Panc1 (cell line): ENCODE data around the gene NECAP2. TPM values are rescaled to one million over a fixed set of nuclear protein-coding genes. Genes with fewer than 3 reads are reported as not detected.

Experiments used
- ATAC-seq: fragments of 200-7000 bp; cut with Tn5 transposase; 2 replicates; pipeline ENCODE4 v1.9.1; 2020; ENCODE audit warnings: mild to moderate bottlenecking, moderate library complexity
- BruUV-seq: library from RNA; stranded (reverse); fragments of 400-500 nt; replicated peaks from 2 replicates; lab custom pipeline; 2021; lab: Mats Ljungman, UMichigan
- CTCF ChIA-PET: fragments of 300-600 bp; sonication (Branson Sonifier 250); formaldehyde crosslinking; loops from one replicate; lab custom pipeline; 2022; ENCODE audit warnings: antibody characterized with exemption; lab: Charles Lee
- POLR2A ChIA-PET: fragments of 300-600 bp; sonication (Branson Sonifier 250); formaldehyde crosslinking; loops from one replicate; lab custom pipeline; 2022; ENCODE audit warnings: antibody characterized with exemption; lab: Charles Lee
- DNase-seq: peaks from one replicate; pipeline ENCODE4 v3.0.0-alpha.2; 2010; ENCODE audit warnings: low read depth, low spot score
- H3K27ac ChIP-seq: 2 replicates; pipeline ENCODE4 v1.5.1; 2011; ENCODE audit warnings: mild to moderate bottlenecking, low read length, inconsistent platforms
- H3K27me3 ChIP-seq: fragments of 200-500 bp; sonication (Bioruptor generic); 2 replicates; pipeline ENCODE4 v1.6.0; 2014; ENCODE audit warnings: low read length, inconsistent platforms; ENCODE audit not compliant: control insufficient read depth, insufficient read depth
- H3K36me3 ChIP-seq: fragments of 200-500 bp; sonication (Bioruptor generic); 2 replicates; pipeline ENCODE4 v1.5.1; 2014; ENCODE audit warnings: inconsistent platforms, mild to moderate bottlenecking, low read length, moderate library complexity; ENCODE audit not compliant: control insufficient read depth, insufficient read depth
- H3K4me1 ChIP-seq: 2 replicates; pipeline ENCODE4 v1.5.1; 2011; ENCODE audit warnings: inconsistent platforms, mild to moderate bottlenecking, low read length, moderate library complexity; ENCODE audit not compliant: control insufficient read depth, insufficient read depth
- H3K4me3 ChIP-seq, 2 experiments: 2 replicates each; pipeline ENCODE4 v1.5.1; 2011 to 2012; ENCODE audit warnings: low read depth in 2 of 2, low read length in 2 of 2, mild to moderate bottlenecking in 2 of 2, inconsistent platforms in 1 of 2, moderate library complexity in 1 of 2
- H3K9me3 ChIP-seq: fragments of 200-500 bp; sonication (Bioruptor generic); 2 replicates; pipeline ENCODE4 v1.5.1; 2014; ENCODE audit warnings: low read depth, mild to moderate bottlenecking, inconsistent platforms, low read length, moderate library complexity; ENCODE audit not compliant: control insufficient read depth, insufficient read depth
- POLR2AphosphoS5 ChIP-seq: IDR thresholded peaks from 2 replicates; pipeline ENCODE4 v1.6.1; 2012; ENCODE audit warnings: mild to moderate bottlenecking, low read depth, low read length, moderate library complexity
- SIN3A ChIP-seq: IDR thresholded peaks from 2 replicates; pipeline ENCODE4 v1.6.1; 2012; ENCODE audit warnings: low read depth, mild to moderate bottlenecking, low read length, moderate library complexity, borderline replicate concordance; ENCODE audit not compliant: insufficient read depth
- TCF7L2 ChIP-seq: IDR thresholded peaks from 2 replicates; pipeline ENCODE4 v1.6.1; 2011; ENCODE audit warnings: mild to moderate bottlenecking, low read depth, low read length, inconsistent platforms
- in situ Hi-C: cut with HindIII; loops from 2 replicates; pipeline ENCODE4 v1.10.0; 2016; ENCODE audit warnings: low sequenced_read_pairs, low pct_unique_long_range_greater_than_20kb
- intact Hi-C: fragments of 100-400 bp; cut with micrococcal nuclease; formaldehyde crosslinking; loops from one replicate; pipeline ENCODE4 v1.10.0; 2022; ENCODE audit not compliant: unreplicated experiment
- total RNA-seq: library from RNA; stranded (reverse); gene quantifications from one replicate; pipeline ENCODE4 v1.2.1, GENCODE V29; 2021; ENCODE audit not compliant: unreplicated experiment
- TF ChIP-seq, protein P1 (sequence below), 2 experiments: IDR thresholded peaks; 2 replicates each; pipeline ENCODE4 v1.6.1; 2011 to 2012; ENCODE audit warnings: low read depth in 2 of 2, control low read depth in 1 of 2, low read length in 1 of 2, mild to moderate bottlenecking in 1 of 2, moderate library complexity in 1 of 2; ENCODE audit not compliant: insufficient read depth in 1 of 2
- TF ChIP-seq, protein P2 (sequence below): fragments of 450-650 bp; IDR thresholded peaks from 2 replicates; pipeline ENCODE4 v1.5.1; 2017; ENCODE audit warnings: mild to moderate bottlenecking

Gene NECAP2
- total RNA-seq, 1 experiment from 2014 or later, result 56.8 TPM

DNA sequence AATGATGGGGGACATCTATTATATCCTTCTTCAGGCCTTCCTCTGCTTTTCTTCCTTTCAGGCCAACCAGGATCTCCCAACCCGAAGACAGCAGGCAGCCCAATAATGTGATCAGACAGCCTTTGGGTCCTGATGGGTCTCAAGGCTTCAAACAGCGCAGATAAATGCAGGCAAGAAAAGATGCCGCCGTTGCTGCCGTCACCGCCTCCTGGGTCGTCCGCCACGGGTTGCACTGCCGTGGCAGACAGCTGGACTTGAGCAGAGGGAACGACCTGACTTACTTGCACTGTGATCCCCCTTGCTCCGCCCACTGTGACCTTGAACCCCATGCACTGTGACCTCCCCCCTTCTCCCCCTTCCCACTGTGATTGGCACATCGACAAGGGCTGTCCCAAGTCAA lies 45.5 kb upstream of the NECAP2 start:
- POLR2A ChIA-PET, result no interaction called here
- Histone ChIP-seq H3K27me3 (no peaks in the 10 kb centered on the region), H3K36me3 (no peaks in the 10 kb centered on the region), H3K4me1 (peaks cover 41% of the 10 kb centered on the region), H3K27ac (no peak overlapping the region), H3K9me3 (no peaks in the 10 kb centered on the region), H3K4me3 (no peak overlapping the region)
- intact Hi-C loops (no loop called here), in situ Hi-C loops (no loop called here)
- ATAC-seq, result no peak
- no peak for TF ChIP-seq TCF7L2
- TF ChIP-seq, protein P1, sequence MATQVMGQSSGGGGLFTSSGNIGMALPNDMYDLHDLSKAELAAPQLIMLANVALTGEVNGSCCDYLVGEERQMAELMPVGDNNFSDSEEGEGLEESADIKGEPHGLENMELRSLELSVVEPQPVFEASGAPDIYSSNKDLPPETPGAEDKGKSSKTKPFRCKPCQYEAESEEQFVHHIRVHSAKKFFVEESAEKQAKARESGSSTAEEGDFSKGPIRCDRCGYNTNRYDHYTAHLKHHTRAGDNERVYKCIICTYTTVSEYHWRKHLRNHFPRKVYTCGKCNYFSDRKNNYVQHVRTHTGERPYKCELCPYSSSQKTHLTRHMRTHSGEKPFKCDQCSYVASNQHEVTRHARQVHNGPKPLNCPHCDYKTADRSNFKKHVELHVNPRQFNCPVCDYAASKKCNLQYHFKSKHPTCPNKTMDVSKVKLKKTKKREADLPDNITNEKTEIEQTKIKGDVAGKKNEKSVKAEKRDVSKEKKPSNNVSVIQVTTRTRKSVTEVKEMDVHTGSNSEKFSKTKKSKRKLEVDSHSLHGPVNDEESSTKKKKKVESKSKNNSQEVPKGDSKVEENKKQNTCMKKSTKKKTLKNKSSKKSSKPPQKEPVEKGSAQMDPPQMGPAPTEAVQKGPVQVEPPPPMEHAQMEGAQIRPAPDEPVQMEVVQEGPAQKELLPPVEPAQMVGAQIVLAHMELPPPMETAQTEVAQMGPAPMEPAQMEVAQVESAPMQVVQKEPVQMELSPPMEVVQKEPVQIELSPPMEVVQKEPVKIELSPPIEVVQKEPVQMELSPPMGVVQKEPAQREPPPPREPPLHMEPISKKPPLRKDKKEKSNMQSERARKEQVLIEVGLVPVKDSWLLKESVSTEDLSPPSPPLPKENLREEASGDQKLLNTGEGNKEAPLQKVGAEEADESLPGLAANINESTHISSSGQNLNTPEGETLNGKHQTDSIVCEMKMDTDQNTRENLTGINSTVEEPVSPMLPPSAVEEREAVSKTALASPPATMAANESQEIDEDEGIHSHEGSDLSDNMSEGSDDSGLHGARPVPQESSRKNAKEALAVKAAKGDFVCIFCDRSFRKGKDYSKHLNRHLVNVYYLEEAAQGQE (IDR thresholded peaks at IDR 0.05; ENCODE audit: insufficient read depth in 1 of 2, low read depth in 2 of 2, low read length in 1 of 2), result no peak
- TF ChIP-seq SIN3A, result no peak
- TF ChIP-seq, protein P2, sequence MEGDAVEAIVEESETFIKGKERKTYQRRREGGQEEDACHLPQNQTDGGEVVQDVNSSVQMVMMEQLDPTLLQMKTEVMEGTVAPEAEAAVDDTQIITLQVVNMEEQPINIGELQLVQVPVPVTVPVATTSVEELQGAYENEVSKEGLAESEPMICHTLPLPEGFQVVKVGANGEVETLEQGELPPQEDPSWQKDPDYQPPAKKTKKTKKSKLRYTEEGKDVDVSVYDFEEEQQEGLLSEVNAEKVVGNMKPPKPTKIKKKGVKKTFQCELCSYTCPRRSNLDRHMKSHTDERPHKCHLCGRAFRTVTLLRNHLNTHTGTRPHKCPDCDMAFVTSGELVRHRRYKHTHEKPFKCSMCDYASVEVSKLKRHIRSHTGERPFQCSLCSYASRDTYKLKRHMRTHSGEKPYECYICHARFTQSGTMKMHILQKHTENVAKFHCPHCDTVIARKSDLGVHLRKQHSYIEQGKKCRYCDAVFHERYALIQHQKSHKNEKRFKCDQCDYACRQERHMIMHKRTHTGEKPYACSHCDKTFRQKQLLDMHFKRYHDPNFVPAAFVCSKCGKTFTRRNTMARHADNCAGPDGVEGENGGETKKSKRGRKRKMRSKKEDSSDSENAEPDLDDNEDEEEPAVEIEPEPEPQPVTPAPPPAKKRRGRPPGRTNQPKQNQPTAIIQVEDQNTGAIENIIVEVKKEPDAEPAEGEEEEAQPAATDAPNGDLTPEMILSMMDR, result no peak
- no peak for TF ChIP-seq POLR2AphosphoS5
- CTCF ChIA-PET, result no interaction called here
- BruUV-seq, result no TSS peak
- no peak for DNase-seq

DNA sequence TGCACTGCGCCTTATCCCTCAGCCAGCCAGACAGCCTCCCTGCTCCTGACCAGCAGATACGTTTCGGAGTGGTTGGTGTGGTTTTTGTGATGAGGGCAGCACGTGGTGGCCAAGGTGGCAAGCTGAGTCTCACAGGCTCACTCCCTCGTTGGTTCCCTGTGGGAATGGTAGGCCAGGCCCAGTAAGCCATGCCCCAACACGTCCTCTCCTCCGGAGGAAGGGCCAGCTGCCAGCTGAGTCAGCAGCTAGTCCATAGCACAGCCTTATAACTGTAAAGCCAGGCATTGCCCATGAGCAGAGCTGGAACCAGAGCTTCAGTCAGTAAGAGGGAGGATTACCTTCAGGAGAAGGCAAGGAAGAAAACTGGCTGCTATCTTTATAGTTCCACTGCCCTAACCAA lies 43.9 kb upstream of the NECAP2 start:
- TF ChIP-seq, protein P1 (IDR thresholded peaks at IDR 0.05; ENCODE audit: insufficient read depth in 1 of 2, low read depth in 2 of 2, low read length in 1 of 2), result no peak
- no peak for TF ChIP-seq SIN3A
- TF ChIP-seq, protein P2, result no peak
- no peak for TF ChIP-seq POLR2AphosphoS5
- no peak for TF ChIP-seq TCF7L2
- no peaks in the 10 kb centered on the region for H3K36me3 ChIP-seq
- in situ Hi-C loops, result no loop called here
- H3K4me1 ChIP-seq, result peaks cover 29% of the 10 kb centered on the region
- 0 out of 2 replicates have a peak overlapping the region, but pooled peaks have one; percentile 41 for H3K27ac ChIP-seq
- no peaks in the 10 kb centered on the region for H3K9me3 ChIP-seq
- POLR2A ChIA-PET, result no interaction called here
- CTCF ChIA-PET, result no interaction called here
- H3K27me3 ChIP-seq, result no peaks in the 10 kb centered on the region
- peak; percentile 22; the same call in 1 of the 2 replicates for ATAC-seq
- no peak overlapping the region for H3K4me3 ChIP-seq
- intact Hi-C loops, result no loop called here
- no TSS peak for BruUV-seq
- no peak for DNase-seq
